ENCODE data around the gene WDR82. TPM values are rescaled to one million over a fixed set of nuclear protein-coding genes. Genes with fewer than 3 reads are reported as not detected.

The WDR82 gene
- total and polyA plus RNA-seq, 4 donors = 77.1 to 159 (median 133) TPM

GRCh38 chr3:52227766-52228165 is 50.7 kb downstream of the WDR82 start:
- Histone ChIP-seq H3K27me3 (ENCODE audit: control insufficient read depth, insufficient read depth, low read length) (no peaks in the 10 kb centered on the region), H3K9me3 (ENCODE audit: control insufficient read depth, insufficient read depth, low read length) (no peaks in the 10 kb centered on the region), H3K27ac (ENCODE audit: low read depth, low read length) (no peak overlapping the region), H3K36me3 (ENCODE audit: control insufficient read depth, insufficient read depth, low read length) (peaks cover 72% of the 10 kb centered on the region), H3K4me3 (ENCODE audit: low read depth, low read length) (no peak overlapping the region), H3K4me1 (ENCODE audit: control insufficient read depth, insufficient read depth, low read length) (peaks cover 7% of the 10 kb centered on the region)
- WGBS (ENCODE audit: insufficient coverage) = 80% methylated on average over 1 of the region's 7 CpGs
- no peak for DNase-seq (ENCODE audit: low read depth in 4 of 6, low spot score in 6 of 6)

- 69% methylated on average over 4 of the region's 4 CpGs for WGBS (ENCODE audit: insufficient coverage)
- H3K27ac ChIP-seq (ENCODE audit: low read depth, low read length) = no peak overlapping the region
- no peaks in the 10 kb centered on the region for H3K27me3 ChIP-seq (ENCODE audit: control insufficient read depth, insufficient read depth, low read length)
- H3K4me1 ChIP-seq (ENCODE audit: control insufficient read depth, insufficient read depth, low read length) = peaks cover 5% of the 10 kb centered on the region
- no peak for DNase-seq (ENCODE audit: low read depth in 4 of 6, low spot score in 6 of 6)
- no peaks in the 10 kb centered on the region for H3K9me3 ChIP-seq (ENCODE audit: control insufficient read depth, insufficient read depth, low read length)
- peaks cover 69% of the 10 kb centered on the region for H3K36me3 ChIP-seq (ENCODE audit: control insufficient read depth, insufficient read depth, low read length)
- no peak overlapping the region for H3K4me3 ChIP-seq (ENCODE audit: low read depth, low read length)
Measured at GRCh38 chr3:52227117-52227516, 51.3 kb downstream of the WDR82 start.

- Histone ChIP-seq H3K4me1 (ENCODE audit: control insufficient read depth, insufficient read depth, low read length) (peaks cover 7% of the 10 kb centered on the region), H3K4me3 (ENCODE audit: low read depth, low read length) (no peak overlapping the region), H3K36me3 (ENCODE audit: control insufficient read depth, insufficient read depth, low read length) (peaks cover 68% of the 10 kb centered on the region), H3K27me3 (ENCODE audit: control insufficient read depth, insufficient read depth, low read length) (no peaks in the 10 kb centered on the region), H3K9me3 (ENCODE audit: control insufficient read depth, insufficient read depth, low read length) (no peaks in the 10 kb centered on the region), H3K27ac (ENCODE audit: low read depth, low read length) (no peak overlapping the region)
- WGBS (ENCODE audit: insufficient coverage) = 85% methylated on average over 4 of the region's 5 CpGs
- no peak for DNase-seq (ENCODE audit: low read depth in 4 of 6, low spot score in 6 of 6)
Measured at GRCh38 chr3:52226229-52226817, 52.1 kb downstream of the WDR82 start.

DNA sequence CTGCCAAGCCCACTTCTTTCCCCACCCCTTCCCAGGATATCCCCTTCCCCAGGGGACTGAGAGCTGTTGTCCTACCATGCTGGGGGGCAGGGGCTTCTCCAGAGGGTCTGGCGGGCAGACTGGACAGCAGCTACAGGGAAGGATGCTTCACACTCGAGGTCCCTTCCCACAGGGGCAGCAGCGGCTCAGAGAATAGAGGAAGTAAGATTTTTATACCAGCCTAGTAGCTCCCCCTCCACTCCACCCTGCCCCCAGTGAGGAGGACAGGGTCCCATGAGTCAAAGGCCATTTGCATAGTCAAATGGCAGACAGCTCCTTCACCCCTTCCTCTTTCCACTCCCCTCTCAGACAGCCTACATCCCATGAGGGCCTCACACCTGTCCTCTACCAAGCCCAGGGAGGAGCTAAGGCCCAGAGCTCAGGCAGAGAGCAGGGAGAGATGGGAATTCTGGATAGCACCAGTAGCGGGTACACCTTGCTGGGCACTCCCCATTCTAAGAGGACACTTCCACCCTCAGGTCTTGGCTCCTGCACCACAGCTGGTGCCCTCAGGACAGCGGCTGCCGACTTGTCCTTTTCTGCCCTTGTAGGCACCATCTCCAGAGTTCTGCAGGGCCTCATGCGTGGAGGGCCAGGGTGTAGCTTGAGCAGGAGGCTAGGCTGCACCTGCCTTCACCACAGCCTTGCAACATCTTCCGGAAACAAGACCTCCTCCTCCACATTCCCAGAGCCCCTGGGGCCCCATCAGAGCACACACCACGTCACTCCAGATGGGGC is 52.8 kb downstream of the WDR82 start, which contains the start of gene TLR9:
Gene TLR9 (minus strand): TSS at position 194 of the 777 bp plus-strand sequence. CDS start 116 bp downstream, at position 78.
- no peak for DNase-seq (ENCODE audit: low read depth in 4 of 6, low spot score in 6 of 6)
- no peaks in the 10 kb centered on the region for H3K27me3 ChIP-seq (ENCODE audit: control insufficient read depth, insufficient read depth, low read length)
- WGBS (ENCODE audit: insufficient coverage) = 82% methylated on average over 5 of the region's 9 CpGs
- H3K36me3 ChIP-seq (ENCODE audit: control insufficient read depth, insufficient read depth, low read length) = peaks cover 66% of the 10 kb centered on the region
- peaks cover 11% of the 10 kb centered on the region for H3K4me1 ChIP-seq (ENCODE audit: control insufficient read depth, insufficient read depth, low read length)
- H3K9me3 ChIP-seq (ENCODE audit: control insufficient read depth, insufficient read depth, low read length) = no peaks in the 10 kb centered on the region
- H3K4me3 ChIP-seq (ENCODE audit: low read depth, low read length) = no peak within 1 kb of the TSS
- no peak within 1 kb of the TSS for H3K27ac ChIP-seq (ENCODE audit: low read depth, low read length)

- Histone ChIP-seq H3K4me1 (ENCODE audit: control insufficient read depth, insufficient read depth, low read length) (peaks cover 26% of the 10 kb centered on the region), H3K27me3 (ENCODE audit: control insufficient read depth, insufficient read depth, low read length) (no peaks in the 10 kb centered on the region), H3K4me3 (ENCODE audit: low read depth, low read length) (no peak overlapping the region), H3K9me3 (ENCODE audit: control insufficient read depth, insufficient read depth, low read length) (no peaks in the 10 kb centered on the region), H3K36me3 (ENCODE audit: control insufficient read depth, insufficient read depth, low read length) (peaks cover 46% of the 10 kb centered on the region), H3K27ac (ENCODE audit: low read depth, low read length) (no peak overlapping the region)
- no peak for DNase-seq (ENCODE audit: low read depth in 4 of 6, low spot score in 6 of 6)
- WGBS (ENCODE audit: insufficient coverage) = 91% methylated on average over 31 of the region's 32 CpGs
Measured at GRCh38 chr3:52223449-52224408, 54.7 kb downstream of the WDR82 start.

DNA sequence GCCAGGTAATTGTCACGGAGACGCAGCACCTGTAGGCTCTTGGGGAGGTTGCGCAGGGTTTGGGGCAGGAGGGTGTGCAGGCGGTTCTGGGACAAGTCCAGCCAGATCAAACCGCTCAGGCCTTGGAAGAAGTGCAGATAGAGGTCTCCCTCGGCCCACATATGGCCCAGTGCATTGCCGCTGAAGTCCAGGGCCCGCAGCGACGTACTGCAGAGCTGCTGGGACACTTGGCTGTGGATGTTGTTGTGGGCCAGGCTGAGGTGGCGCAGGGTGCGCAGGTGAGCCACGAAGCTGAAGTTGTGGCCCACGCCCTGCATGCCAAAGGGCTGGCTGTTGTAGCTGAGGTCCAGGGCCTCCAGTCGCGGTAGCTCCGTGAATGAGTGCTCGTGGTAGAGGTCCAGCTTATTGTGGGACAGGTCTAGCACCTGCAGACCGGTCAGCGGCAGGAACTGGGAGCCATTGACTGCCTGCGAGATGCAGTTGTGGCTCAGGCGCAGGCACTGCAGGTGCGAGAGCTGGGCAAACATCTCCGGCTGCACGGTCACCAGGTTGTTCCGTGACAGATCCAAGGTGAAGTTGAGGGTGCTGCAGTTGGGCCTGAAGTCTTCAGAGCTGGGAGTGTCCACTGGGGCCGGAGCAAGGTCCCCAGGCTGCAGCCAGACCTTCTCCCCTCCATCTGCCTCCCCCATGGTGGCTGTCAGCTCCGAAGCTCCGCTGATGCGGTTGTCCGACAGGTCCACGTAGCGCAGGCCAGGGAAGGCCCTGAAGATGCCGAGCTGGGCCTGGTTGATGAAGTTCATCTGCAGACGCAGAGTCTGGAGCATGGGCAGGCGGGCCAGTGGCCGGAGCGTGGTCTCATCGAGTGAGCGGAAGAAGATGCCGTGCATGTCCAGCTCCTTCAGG is 55.9 kb downstream of the WDR82 start:
- no peaks in the 10 kb centered on the region for H3K9me3 ChIP-seq (ENCODE audit: control insufficient read depth, insufficient read depth, low read length)
- peaks cover 36% of the 10 kb centered on the region for H3K36me3 ChIP-seq (ENCODE audit: control insufficient read depth, insufficient read depth, low read length)
- H3K27ac ChIP-seq (ENCODE audit: low read depth, low read length) = no peak overlapping the region
- no peak overlapping the region for H3K4me3 ChIP-seq (ENCODE audit: low read depth, low read length)
- no peak for DNase-seq (ENCODE audit: low read depth in 4 of 6, low spot score in 6 of 6)
- H3K4me1 ChIP-seq (ENCODE audit: control insufficient read depth, insufficient read depth, low read length) = peaks cover 28% of the 10 kb centered on the region
- 92% methylated on average over 38 of the region's 41 CpGs for WGBS (ENCODE audit: insufficient coverage)
- H3K27me3 ChIP-seq (ENCODE audit: control insufficient read depth, insufficient read depth, low read length) = no peaks in the 10 kb centered on the region

GRCh38 chr3:52221563-52222318 is 56.7 kb downstream of the WDR82 start:
- no peaks in the 10 kb centered on the region for H3K27me3 ChIP-seq (ENCODE audit: control insufficient read depth, insufficient read depth, low read length)
- H3K27ac ChIP-seq (ENCODE audit: low read depth, low read length) = no peak overlapping the region
- peaks cover 30% of the 10 kb centered on the region for H3K4me1 ChIP-seq (ENCODE audit: control insufficient read depth, insufficient read depth, low read length)
- no peaks in the 10 kb centered on the region for H3K9me3 ChIP-seq (ENCODE audit: control insufficient read depth, insufficient read depth, low read length)
- H3K36me3 ChIP-seq (ENCODE audit: control insufficient read depth, insufficient read depth, low read length) = peaks cover 30% of the 10 kb centered on the region
- WGBS (ENCODE audit: insufficient coverage) = 88% methylated on average over 34 of the region's 34 CpGs
- no peak for DNase-seq (ENCODE audit: low read depth in 4 of 6, low spot score in 6 of 6)
- H3K4me3 ChIP-seq (ENCODE audit: low read depth, low read length) = no peak overlapping the region

- Histone ChIP-seq H3K4me3 (ENCODE audit: low read depth, low read length) (no peak overlapping the region), H3K27me3 (ENCODE audit: control insufficient read depth, insufficient read depth, low read length) (no peaks in the 10 kb centered on the region), H3K27ac (ENCODE audit: low read depth, low read length) (no peak overlapping the region), H3K4me1 (ENCODE audit: control insufficient read depth, insufficient read depth, low read length) (peaks cover 30% of the 10 kb centered on the region), H3K9me3 (ENCODE audit: control insufficient read depth, insufficient read depth, low read length) (no peaks in the 10 kb centered on the region), H3K36me3 (ENCODE audit: control insufficient read depth, insufficient read depth, low read length) (peaks cover 27% of the 10 kb centered on the region)
- WGBS (ENCODE audit: insufficient coverage) = 94% methylated on average over 27 of the region's 27 CpGs
- no peak for DNase-seq (ENCODE audit: low read depth in 4 of 6, low spot score in 6 of 6)
Measured at GRCh38 chr3:52221141-52221562, 57.3 kb downstream of the WDR82 start.

Measured in spinal cord (tissue), 10 donors.